Keratinocyte (primary cell): ENCODE data around the gene ZNF761. TPM values are rescaled to one million over a fixed set of nuclear protein-coding genes. Genes with fewer than 3 reads are reported as not detected.
"Not testable (repeated sequence)": the region's sequence is repeated elsewhere in the genome, so short reads cannot be mapped to it uniquely, and the experiment has no call there.

Experiments
- DNase-seq: peaks from one replicate; pipeline ENCODE4 v3.0.0-alpha.2; 2011; ENCODE audit warnings: low read depth, missing footprints, low spot score
- FAIRE-seq: peaks from 2 replicates; lab custom pipeline; 2011; peaks lifted over from hg19 to GRCh38; lab: Jason Lieb, UNC
- H2AFZ ChIP-seq: 2 replicates; pipeline ENCODE4 v1.6.0; 2012; ENCODE audit warnings: low read length, control low read depth, inconsistent platforms; ENCODE audit not compliant: control insufficient read depth
- H3K27ac ChIP-seq: 2 replicates; pipeline ENCODE4 v1.5.1; 2011; ENCODE audit warnings: low read length; ENCODE audit not compliant: control insufficient read depth, insufficient read depth
- H3K27me3 ChIP-seq: 3 replicates; pipeline ENCODE4 v1.6.0; 2011; ENCODE audit warnings: low read length; ENCODE audit not compliant: control insufficient read depth, insufficient read depth; ENCODE audit errors: extremely low read depth
- H3K36me3 ChIP-seq, 2 experiments: 2 replicates in 1 of 2; 3 replicates in 1 of 2; pipeline ENCODE4 v1.5.1; 2011; ENCODE audit warnings: low read length in 2 of 2, mild to moderate bottlenecking in 1 of 2; ENCODE audit not compliant: control insufficient read depth in 2 of 2, insufficient read depth in 2 of 2; ENCODE audit errors: extremely low read depth in 1 of 2
- H3K4me1 ChIP-seq: 3 replicates; pipeline ENCODE4 v1.5.1; 2011; ENCODE audit warnings: low read length; ENCODE audit not compliant: control insufficient read depth, insufficient read depth; ENCODE audit errors: extremely low read depth
- H3K4me2 ChIP-seq: 3 replicates; pipeline ENCODE4 v1.6.0; 2011; ENCODE audit warnings: low read depth, low read length; ENCODE audit not compliant: control insufficient read depth, insufficient read depth; ENCODE audit errors: extremely low read depth
- H3K4me3 ChIP-seq, 3 experiments: fragments of 200-600 bp in 1 of 3; sonication (generic) in 1 of 3; 2 replicates in 2 of 3; 3 replicates in 1 of 3; pipeline ENCODE4 v1.5.1; 2011 to 2016; ENCODE audit warnings: low read length in 3 of 3, mild to moderate bottlenecking in 3 of 3, control low read depth in 2 of 3, inconsistent platforms in 1 of 3, low read depth in 1 of 3, mixed read lengths in 1 of 3, mixed run types in 1 of 3, moderate library complexity in 1 of 3; ENCODE audit not compliant: control insufficient read depth in 2 of 3, insufficient read depth in 2 of 3; ENCODE audit errors: extremely low read depth in 1 of 3
- H3K79me2 ChIP-seq: 2 replicates; pipeline ENCODE4 v1.6.0; 2012; ENCODE audit warnings: low read length; ENCODE audit not compliant: control insufficient read depth, insufficient read depth
- H3K9ac ChIP-seq: 3 replicates; pipeline ENCODE4 v1.6.0; 2011; ENCODE audit warnings: low read length; ENCODE audit not compliant: control insufficient read depth, insufficient read depth; ENCODE audit errors: extremely low read depth
- H3K9me1 ChIP-seq: 3 replicates; pipeline ENCODE4 v1.6.0; 2011; ENCODE audit warnings: low read length; ENCODE audit not compliant: control insufficient read depth, insufficient read depth; ENCODE audit errors: extremely low read depth
- H3K9me3 ChIP-seq: 2 replicates; pipeline ENCODE4 v1.5.1; 2012; ENCODE audit warnings: low read depth, low read length; ENCODE audit not compliant: control insufficient read depth
- H4K20me1 ChIP-seq: 3 replicates; pipeline ENCODE4 v1.6.0; 2011; ENCODE audit warnings: low read length; ENCODE audit not compliant: control insufficient read depth, insufficient read depth; ENCODE audit errors: extremely low read depth
- CTCF ChIP-seq, 3 experiments: IDR thresholded peaks in 1 of 3; conservative IDR thresholded peaks in 1 of 3; optimal IDR thresholded peaks in 1 of 3; 2 replicates in 2 of 3; 3 replicates in 1 of 3; pipeline versions ENCODE3 to v1.5.1; 2011; ENCODE audit warnings: low read length in 3 of 3, mild to moderate bottlenecking in 3 of 3, moderate library complexity in 2 of 3, control low read depth in 1 of 3, inconsistent platforms in 1 of 3; ENCODE audit not compliant: insufficient read depth in 2 of 3; ENCODE audit errors: extremely low read depth in 1 of 3
- EZH2 ChIP-seq: IDR thresholded peaks from one replicate; pipeline ENCODE4 v1.6.1; 2012; ENCODE audit warnings: inconsistent platforms, mild to moderate bottlenecking, low read length, moderate library complexity
- dilution Hi-C: fragments of 300-500 bp; cut with MboI; formaldehyde crosslinking; loops from one replicate; pipeline ENCODE4 v1.7.0; 2020; ENCODE audit warnings: low sequenced_read_pairs; ENCODE audit not compliant: extremely low pct_ligation_motif_present
- polyA plus RNA-seq, 5 experiments: library from polyadenylated mRNA; depleted of rRNA in 3 of 5; stranded (reverse) in 3 of 5; stranded (forward) in 1 of 5; unstranded in 1 of 5; fragments of >200 nt; gene quantifications; 1 replicate in 1 of 5; 2 replicates in 3 of 5; 3 replicates in 1 of 5; pipeline versions ENCODE4 v1.2.1 to v1.2.3, GENCODE V29; 2011 to 2012; ENCODE audit warnings: missing spikeins in 2 of 5, low read depth in 1 of 5, low replicate concordance in 1 of 5

ZNF761 gene
- polyA plus RNA-seq, 1 donor (not counting 4 experiments of a cell fraction or from before 2014, with no cell fraction given): 10.3 TPM

GRCh38 chr19:53485046-53486004 is 53.5 kb downstream of the ZNF761 start:
- DNase-seq: no peak
- H3K79me2 ChIP-seq: no peaks in the 10 kb centered on the region
- no peak overlapping the region for H3K4me2 ChIP-seq
- H2AFZ ChIP-seq: no peak overlapping the region
- no peaks in the 10 kb centered on the region for H4K20me1 ChIP-seq
- H3K36me3 ChIP-seq: peaks cover 0 to 3% of the 10 kb centered on the region in 2 experiments
- no peaks in the 10 kb centered on the region for H3K9me1 ChIP-seq
- peaks cover 11% of the 10 kb centered on the region for H3K9me3 ChIP-seq
- TF ChIP-seq CTCF (optimal IDR thresholded peaks at IDR 0.05 in 1 of 3, IDR thresholded peaks at IDR 0.05 in 1 of 3, conservative IDR thresholded peaks at IDR 0.05 in 1 of 3; ENCODE audit: extremely low read depth in 1 of 3, insufficient read depth in 2 of 3, low read length in 3 of 3): no peak
- no peak for TF ChIP-seq EZH2
- no peak overlapping the region for H3K4me3 ChIP-seq
- H3K27ac ChIP-seq: no peak overlapping the region
- H3K4me1 ChIP-seq: no peaks in the 10 kb centered on the region
- FAIRE-seq: no peak
- H3K27me3 ChIP-seq: no peaks in the 10 kb centered on the region
- dilution Hi-C loops: no loop called here
- no peak overlapping the region for H3K9ac ChIP-seq

DNA sequence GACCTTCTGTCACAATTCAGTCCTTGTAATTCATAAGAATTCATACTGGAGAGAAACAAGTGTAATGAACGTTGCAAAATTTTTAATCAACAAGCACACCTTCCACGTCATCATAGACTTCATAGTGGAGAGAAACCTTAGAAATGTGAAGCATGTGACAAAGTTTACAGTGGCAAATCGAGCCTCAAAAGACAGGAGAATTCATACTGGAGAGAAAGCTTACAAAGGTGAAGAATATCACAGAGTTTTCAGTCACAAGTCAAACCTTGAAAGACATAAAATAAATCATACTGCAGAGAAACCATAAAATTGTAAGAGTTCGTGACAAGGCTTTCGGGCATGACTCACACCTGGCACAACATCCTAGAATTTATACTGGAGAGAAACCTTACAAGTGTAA is 60.4 kb downstream of the ZNF761 start:
- Histone ChIP-seq H3K27ac (no peak overlapping the region), H4K20me1 (no peaks in the 10 kb centered on the region), H3K4me1 (no peaks in the 10 kb centered on the region), H3K4me2 (no peak overlapping the region), H2AFZ (no peak overlapping the region), H3K79me2 (no peaks in the 10 kb centered on the region), H3K4me3 (no peak overlapping the region), H3K36me3 (peaks cover 0 to 2% of the 10 kb centered on the region in 2 experiments), H3K9ac (no peak overlapping the region), H3K9me1 (no peaks in the 10 kb centered on the region), H3K27me3 (no peaks in the 10 kb centered on the region), H3K9me3 (peaks cover 15% of the 10 kb centered on the region)
- TF ChIP-seq CTCF (optimal IDR thresholded peaks at IDR 0.05 in 1 of 3, IDR thresholded peaks at IDR 0.05 in 1 of 3, conservative IDR thresholded peaks at IDR 0.05 in 1 of 3; ENCODE audit: extremely low read depth in 1 of 3, insufficient read depth in 2 of 3, low read length in 3 of 3): no peak
- no peak for TF ChIP-seq EZH2
- no peak for DNase-seq
- dilution Hi-C loops: no loop called here
- no peak for FAIRE-seq

GRCh38 chr19:53497311-53498023 is 65.7 kb downstream of the ZNF761 start:
- H3K9me1 ChIP-seq, H2AFZ ChIP-seq, H3K9ac ChIP-seq, H3K9me3 ChIP-seq, H3K4me2 ChIP-seq, FAIRE-seq, H3K36me3 ChIP-seq, dilution Hi-C loops, DNase-seq, H4K20me1 ChIP-seq, H3K4me3 ChIP-seq, H3K27ac ChIP-seq, H3K27me3 ChIP-seq, H3K79me2 ChIP-seq, H3K4me1 ChIP-seq: not testable (repeated sequence)
